Panc1 (cell line): ENCODE measurements around the gene CBX8. TPM values are rescaled to one million over a fixed set of nuclear protein-coding genes. Genes with fewer than 3 reads are reported as not detected.

ENCODE experiments used
- ATAC-seq: fragments of 200-7000 bp; cut with Tn5 transposase; 2 replicates; pipeline ENCODE4 v1.9.1; 2020; ENCODE audit warnings: mild to moderate bottlenecking, moderate library complexity
- BruUV-seq: library from RNA; stranded (reverse); fragments of 400-500 nt; replicated peaks from 2 replicates; lab custom pipeline; 2021; lab: Mats Ljungman, UMichigan
- CTCF ChIA-PET: fragments of 300-600 bp; sonication (Branson Sonifier 250); formaldehyde crosslinking; loops from one replicate; lab custom pipeline; 2022; ENCODE audit warnings: antibody characterized with exemption; lab: Charles Lee
- POLR2A ChIA-PET: fragments of 300-600 bp; sonication (Branson Sonifier 250); formaldehyde crosslinking; loops from one replicate; lab custom pipeline; 2022; ENCODE audit warnings: antibody characterized with exemption; lab: Charles Lee
- DNase-seq: peaks from one replicate; pipeline ENCODE4 v3.0.0-alpha.2; 2010; ENCODE audit warnings: low read depth, low spot score
- H3K27ac ChIP-seq: 2 replicates; pipeline ENCODE4 v1.5.1; 2011; ENCODE audit warnings: mild to moderate bottlenecking, low read length, inconsistent platforms
- H3K27me3 ChIP-seq: fragments of 200-500 bp; sonication (Bioruptor generic); 2 replicates; pipeline ENCODE4 v1.6.0; 2014; ENCODE audit warnings: low read length, inconsistent platforms; ENCODE audit not compliant: control insufficient read depth, insufficient read depth
- H3K36me3 ChIP-seq: fragments of 200-500 bp; sonication (Bioruptor generic); 2 replicates; pipeline ENCODE4 v1.5.1; 2014; ENCODE audit warnings: inconsistent platforms, mild to moderate bottlenecking, low read length, moderate library complexity; ENCODE audit not compliant: control insufficient read depth, insufficient read depth
- H3K4me1 ChIP-seq: 2 replicates; pipeline ENCODE4 v1.5.1; 2011; ENCODE audit warnings: inconsistent platforms, mild to moderate bottlenecking, low read length, moderate library complexity; ENCODE audit not compliant: control insufficient read depth, insufficient read depth
- H3K4me3 ChIP-seq, 2 experiments: 2 replicates each; pipeline ENCODE4 v1.5.1; 2011 to 2012; ENCODE audit warnings: low read depth in 2 of 2, low read length in 2 of 2, mild to moderate bottlenecking in 2 of 2, inconsistent platforms in 1 of 2, moderate library complexity in 1 of 2
- H3K9me3 ChIP-seq: fragments of 200-500 bp; sonication (Bioruptor generic); 2 replicates; pipeline ENCODE4 v1.5.1; 2014; ENCODE audit warnings: low read depth, mild to moderate bottlenecking, inconsistent platforms, low read length, moderate library complexity; ENCODE audit not compliant: control insufficient read depth, insufficient read depth
- POLR2AphosphoS5 ChIP-seq: IDR thresholded peaks from 2 replicates; pipeline ENCODE4 v1.6.1; 2012; ENCODE audit warnings: mild to moderate bottlenecking, low read depth, low read length, moderate library complexity
- SIN3A ChIP-seq: IDR thresholded peaks from 2 replicates; pipeline ENCODE4 v1.6.1; 2012; ENCODE audit warnings: low read depth, mild to moderate bottlenecking, low read length, moderate library complexity, borderline replicate concordance; ENCODE audit not compliant: insufficient read depth
- TCF7L2 ChIP-seq: IDR thresholded peaks from 2 replicates; pipeline ENCODE4 v1.6.1; 2011; ENCODE audit warnings: mild to moderate bottlenecking, low read depth, low read length, inconsistent platforms
- in situ Hi-C: cut with HindIII; loops from 2 replicates; pipeline ENCODE4 v1.10.0; 2016; ENCODE audit warnings: low sequenced_read_pairs, low pct_unique_long_range_greater_than_20kb
- intact Hi-C: fragments of 100-400 bp; cut with micrococcal nuclease; formaldehyde crosslinking; loops from one replicate; pipeline ENCODE4 v1.10.0; 2022; ENCODE audit not compliant: unreplicated experiment
- total RNA-seq: library from RNA; stranded (reverse); gene quantifications from one replicate; pipeline ENCODE4 v1.2.1, GENCODE V29; 2021; ENCODE audit not compliant: unreplicated experiment
- TF ChIP-seq, protein P1 (sequence below), 2 experiments: IDR thresholded peaks; 2 replicates each; pipeline ENCODE4 v1.6.1; 2011 to 2012; ENCODE audit warnings: low read depth in 2 of 2, control low read depth in 1 of 2, low read length in 1 of 2, mild to moderate bottlenecking in 1 of 2, moderate library complexity in 1 of 2; ENCODE audit not compliant: insufficient read depth in 1 of 2
- TF ChIP-seq, protein P2 (sequence below): fragments of 450-650 bp; IDR thresholded peaks from 2 replicates; pipeline ENCODE4 v1.5.1; 2017; ENCODE audit warnings: mild to moderate bottlenecking

Gene CBX8
- total RNA-seq, 1 experiment from 2014 or later = 15.3 TPM

DNA sequence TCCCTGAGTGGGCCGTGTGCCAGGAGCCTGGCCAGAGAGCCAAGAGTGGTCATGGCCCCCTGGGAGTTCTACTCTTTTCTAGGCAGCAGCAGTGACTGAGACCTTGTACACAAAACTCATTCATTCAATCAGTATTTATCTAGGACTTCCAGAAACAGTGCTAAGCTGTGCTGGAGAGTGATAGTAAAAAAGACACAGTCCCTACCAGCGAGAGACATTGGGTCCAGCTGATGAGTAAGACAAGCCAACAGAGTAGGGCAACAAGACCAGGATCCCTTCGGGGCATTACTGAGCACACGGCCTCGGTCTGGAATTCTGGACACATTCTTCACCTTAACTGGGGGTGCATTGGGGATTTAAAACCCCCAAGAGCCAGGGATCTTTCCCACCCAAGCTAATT lies 22.2 kb upstream of the CBX8 start:
- Histone ChIP-seq H3K4me3 (no peak overlapping the region), H3K27me3 (no peaks in the 10 kb centered on the region), H3K27ac (no peak overlapping the region), H3K9me3 (no peaks in the 10 kb centered on the region), H3K4me1 (no peaks in the 10 kb centered on the region), H3K36me3 (no peaks in the 10 kb centered on the region)
- DNase-seq = no peak
- intact Hi-C loops = no loop called here
- TF ChIP-seq TCF7L2 (no peak), SIN3A (no peak), POLR2AphosphoS5 (no peak)
- TF ChIP-seq, protein P1, sequence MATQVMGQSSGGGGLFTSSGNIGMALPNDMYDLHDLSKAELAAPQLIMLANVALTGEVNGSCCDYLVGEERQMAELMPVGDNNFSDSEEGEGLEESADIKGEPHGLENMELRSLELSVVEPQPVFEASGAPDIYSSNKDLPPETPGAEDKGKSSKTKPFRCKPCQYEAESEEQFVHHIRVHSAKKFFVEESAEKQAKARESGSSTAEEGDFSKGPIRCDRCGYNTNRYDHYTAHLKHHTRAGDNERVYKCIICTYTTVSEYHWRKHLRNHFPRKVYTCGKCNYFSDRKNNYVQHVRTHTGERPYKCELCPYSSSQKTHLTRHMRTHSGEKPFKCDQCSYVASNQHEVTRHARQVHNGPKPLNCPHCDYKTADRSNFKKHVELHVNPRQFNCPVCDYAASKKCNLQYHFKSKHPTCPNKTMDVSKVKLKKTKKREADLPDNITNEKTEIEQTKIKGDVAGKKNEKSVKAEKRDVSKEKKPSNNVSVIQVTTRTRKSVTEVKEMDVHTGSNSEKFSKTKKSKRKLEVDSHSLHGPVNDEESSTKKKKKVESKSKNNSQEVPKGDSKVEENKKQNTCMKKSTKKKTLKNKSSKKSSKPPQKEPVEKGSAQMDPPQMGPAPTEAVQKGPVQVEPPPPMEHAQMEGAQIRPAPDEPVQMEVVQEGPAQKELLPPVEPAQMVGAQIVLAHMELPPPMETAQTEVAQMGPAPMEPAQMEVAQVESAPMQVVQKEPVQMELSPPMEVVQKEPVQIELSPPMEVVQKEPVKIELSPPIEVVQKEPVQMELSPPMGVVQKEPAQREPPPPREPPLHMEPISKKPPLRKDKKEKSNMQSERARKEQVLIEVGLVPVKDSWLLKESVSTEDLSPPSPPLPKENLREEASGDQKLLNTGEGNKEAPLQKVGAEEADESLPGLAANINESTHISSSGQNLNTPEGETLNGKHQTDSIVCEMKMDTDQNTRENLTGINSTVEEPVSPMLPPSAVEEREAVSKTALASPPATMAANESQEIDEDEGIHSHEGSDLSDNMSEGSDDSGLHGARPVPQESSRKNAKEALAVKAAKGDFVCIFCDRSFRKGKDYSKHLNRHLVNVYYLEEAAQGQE (IDR thresholded peaks at IDR 0.05; ENCODE audit: insufficient read depth in 1 of 2, low read depth in 2 of 2, low read length in 1 of 2) = no peak
- TF ChIP-seq, protein P2, sequence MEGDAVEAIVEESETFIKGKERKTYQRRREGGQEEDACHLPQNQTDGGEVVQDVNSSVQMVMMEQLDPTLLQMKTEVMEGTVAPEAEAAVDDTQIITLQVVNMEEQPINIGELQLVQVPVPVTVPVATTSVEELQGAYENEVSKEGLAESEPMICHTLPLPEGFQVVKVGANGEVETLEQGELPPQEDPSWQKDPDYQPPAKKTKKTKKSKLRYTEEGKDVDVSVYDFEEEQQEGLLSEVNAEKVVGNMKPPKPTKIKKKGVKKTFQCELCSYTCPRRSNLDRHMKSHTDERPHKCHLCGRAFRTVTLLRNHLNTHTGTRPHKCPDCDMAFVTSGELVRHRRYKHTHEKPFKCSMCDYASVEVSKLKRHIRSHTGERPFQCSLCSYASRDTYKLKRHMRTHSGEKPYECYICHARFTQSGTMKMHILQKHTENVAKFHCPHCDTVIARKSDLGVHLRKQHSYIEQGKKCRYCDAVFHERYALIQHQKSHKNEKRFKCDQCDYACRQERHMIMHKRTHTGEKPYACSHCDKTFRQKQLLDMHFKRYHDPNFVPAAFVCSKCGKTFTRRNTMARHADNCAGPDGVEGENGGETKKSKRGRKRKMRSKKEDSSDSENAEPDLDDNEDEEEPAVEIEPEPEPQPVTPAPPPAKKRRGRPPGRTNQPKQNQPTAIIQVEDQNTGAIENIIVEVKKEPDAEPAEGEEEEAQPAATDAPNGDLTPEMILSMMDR = no peak
- in situ Hi-C loops = no loop called here
- BruUV-seq = no TSS peak
- CTCF ChIA-PET = interaction anchor here (0.6 kb wide), 1 partner anchor 11 kb away, joined by 3 read pairs; no protein-coding TSS in a partner anchor
- POLR2A ChIA-PET = no interaction called here
- no peak for ATAC-seq

DNA sequence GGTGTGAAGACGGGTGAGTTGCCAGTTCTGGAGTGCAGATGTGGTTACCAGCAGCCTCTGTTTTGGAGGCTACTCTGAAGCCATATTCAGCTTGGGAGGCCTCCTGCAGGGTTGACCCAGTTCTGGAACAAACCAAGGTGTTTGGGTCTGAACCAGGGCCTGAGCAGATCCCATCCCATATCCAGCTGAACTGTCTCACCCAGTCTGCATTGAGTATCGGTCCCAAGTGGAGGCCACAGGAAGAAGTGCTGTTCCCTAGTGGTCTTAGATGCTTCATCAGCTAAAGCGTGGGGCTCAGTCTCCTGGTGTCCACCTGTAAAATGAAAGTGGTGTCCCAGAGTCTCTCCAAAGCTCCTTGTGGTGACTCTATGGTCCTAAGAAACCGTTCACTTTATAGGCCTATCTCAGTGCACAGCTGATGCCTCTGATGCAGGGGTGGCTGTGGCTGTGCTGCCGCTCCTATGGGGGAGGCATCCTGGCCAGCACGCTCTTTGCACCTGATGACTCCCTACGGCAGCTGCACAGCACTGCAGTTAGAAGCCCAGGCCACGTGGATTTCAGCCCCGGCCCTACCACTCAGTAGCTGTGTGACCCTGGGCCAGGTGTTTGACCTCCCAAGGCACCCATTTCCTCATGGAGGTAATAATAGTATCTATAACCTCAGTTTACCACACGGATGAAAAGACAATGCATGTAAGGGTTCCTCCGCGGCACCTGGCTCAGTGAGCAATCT lies 21.3 kb upstream of the CBX8 start:
- ChIA-PET CTCF (interaction anchor here (0.9 kb wide), 1 partner anchor 22 kb away, joined by 4 read pairs; no protein-coding TSS in a partner anchor), POLR2A (interaction anchor here (0.9 kb wide), 1 partner anchor 17 kb away, joined by 3 read pairs; no protein-coding TSS in a partner anchor)
- H3K4me1 ChIP-seq = no peaks in the 10 kb centered on the region
- H3K27me3 ChIP-seq = no peaks in the 10 kb centered on the region
- no peak for DNase-seq
- H3K4me3 ChIP-seq = no peak overlapping the region
- intact Hi-C loops (no loop called here), in situ Hi-C loops (no loop called here)
- H3K9me3 ChIP-seq = no peaks in the 10 kb centered on the region
- no peak for ATAC-seq
- BruUV-seq = no TSS peak
- H3K27ac ChIP-seq = no peak overlapping the region
- no peaks in the 10 kb centered on the region for H3K36me3 ChIP-seq
- TF ChIP-seq, protein P2 = no peak
